ENCODE data around the gene FBLN2.

Gene FBLN2

GRCh38 chr3:13596426-13597205 is 47.7 kb downstream of the FBLN2 start:
- no peak for DNase-seq (ENCODE audit: low read depth in 1 of 2, low spot score in 1 of 2)
- TF ChIP-seq, protein P1, sequence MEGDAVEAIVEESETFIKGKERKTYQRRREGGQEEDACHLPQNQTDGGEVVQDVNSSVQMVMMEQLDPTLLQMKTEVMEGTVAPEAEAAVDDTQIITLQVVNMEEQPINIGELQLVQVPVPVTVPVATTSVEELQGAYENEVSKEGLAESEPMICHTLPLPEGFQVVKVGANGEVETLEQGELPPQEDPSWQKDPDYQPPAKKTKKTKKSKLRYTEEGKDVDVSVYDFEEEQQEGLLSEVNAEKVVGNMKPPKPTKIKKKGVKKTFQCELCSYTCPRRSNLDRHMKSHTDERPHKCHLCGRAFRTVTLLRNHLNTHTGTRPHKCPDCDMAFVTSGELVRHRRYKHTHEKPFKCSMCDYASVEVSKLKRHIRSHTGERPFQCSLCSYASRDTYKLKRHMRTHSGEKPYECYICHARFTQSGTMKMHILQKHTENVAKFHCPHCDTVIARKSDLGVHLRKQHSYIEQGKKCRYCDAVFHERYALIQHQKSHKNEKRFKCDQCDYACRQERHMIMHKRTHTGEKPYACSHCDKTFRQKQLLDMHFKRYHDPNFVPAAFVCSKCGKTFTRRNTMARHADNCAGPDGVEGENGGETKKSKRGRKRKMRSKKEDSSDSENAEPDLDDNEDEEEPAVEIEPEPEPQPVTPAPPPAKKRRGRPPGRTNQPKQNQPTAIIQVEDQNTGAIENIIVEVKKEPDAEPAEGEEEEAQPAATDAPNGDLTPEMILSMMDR (IDR thresholded peaks at IDR 0.05; ENCODE audit: insufficient read depth, low read length) = no peak
- no peak for TF ChIP-seq GABPA (IDR thresholded peaks at IDR 0.05; ENCODE audit: low read depth)
- no peak for TF ChIP-seq SPI1 (IDR thresholded peaks at IDR 0.05; ENCODE audit: borderline replicate concordance, low read depth)
- Histone ChIP-seq H3K27ac (replicated peaks) (no peak overlapping the region), H3K27me3 (ENCODE audit: insufficient read depth, poor library complexity, severe bottlenecking) (no peaks in the 10 kb centered on the region), H3K4me3 (replicated peaks; ENCODE audit: insufficient read depth, low read length) (no peak overlapping the region)

GRCh38 chr3:13597661-13598060 is 48.7 kb downstream of the FBLN2 start:
- Histone ChIP-seq H3K27me3 (ENCODE audit: insufficient read depth, poor library complexity, severe bottlenecking) (no peaks in the 10 kb centered on the region), H3K27ac (replicated peaks) (no peak overlapping the region), H3K4me3 (replicated peaks; ENCODE audit: insufficient read depth, low read length) (no peak overlapping the region)
- no peak for DNase-seq (ENCODE audit: low read depth in 1 of 2, low spot score in 1 of 2)
- TF ChIP-seq, protein P2, sequence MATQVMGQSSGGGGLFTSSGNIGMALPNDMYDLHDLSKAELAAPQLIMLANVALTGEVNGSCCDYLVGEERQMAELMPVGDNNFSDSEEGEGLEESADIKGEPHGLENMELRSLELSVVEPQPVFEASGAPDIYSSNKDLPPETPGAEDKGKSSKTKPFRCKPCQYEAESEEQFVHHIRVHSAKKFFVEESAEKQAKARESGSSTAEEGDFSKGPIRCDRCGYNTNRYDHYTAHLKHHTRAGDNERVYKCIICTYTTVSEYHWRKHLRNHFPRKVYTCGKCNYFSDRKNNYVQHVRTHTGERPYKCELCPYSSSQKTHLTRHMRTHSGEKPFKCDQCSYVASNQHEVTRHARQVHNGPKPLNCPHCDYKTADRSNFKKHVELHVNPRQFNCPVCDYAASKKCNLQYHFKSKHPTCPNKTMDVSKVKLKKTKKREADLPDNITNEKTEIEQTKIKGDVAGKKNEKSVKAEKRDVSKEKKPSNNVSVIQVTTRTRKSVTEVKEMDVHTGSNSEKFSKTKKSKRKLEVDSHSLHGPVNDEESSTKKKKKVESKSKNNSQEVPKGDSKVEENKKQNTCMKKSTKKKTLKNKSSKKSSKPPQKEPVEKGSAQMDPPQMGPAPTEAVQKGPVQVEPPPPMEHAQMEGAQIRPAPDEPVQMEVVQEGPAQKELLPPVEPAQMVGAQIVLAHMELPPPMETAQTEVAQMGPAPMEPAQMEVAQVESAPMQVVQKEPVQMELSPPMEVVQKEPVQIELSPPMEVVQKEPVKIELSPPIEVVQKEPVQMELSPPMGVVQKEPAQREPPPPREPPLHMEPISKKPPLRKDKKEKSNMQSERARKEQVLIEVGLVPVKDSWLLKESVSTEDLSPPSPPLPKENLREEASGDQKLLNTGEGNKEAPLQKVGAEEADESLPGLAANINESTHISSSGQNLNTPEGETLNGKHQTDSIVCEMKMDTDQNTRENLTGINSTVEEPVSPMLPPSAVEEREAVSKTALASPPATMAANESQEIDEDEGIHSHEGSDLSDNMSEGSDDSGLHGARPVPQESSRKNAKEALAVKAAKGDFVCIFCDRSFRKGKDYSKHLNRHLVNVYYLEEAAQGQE (IDR thresholded peaks at IDR 0.05; ENCODE audit: insufficient replicate concordance, low read depth) = no peak
- no peak for TF ChIP-seq SPI1 (IDR thresholded peaks at IDR 0.05; ENCODE audit: borderline replicate concordance, low read depth)
- TF ChIP-seq GABPA (IDR thresholded peaks at IDR 0.05; ENCODE audit: low read depth) = no peak
- TF ChIP-seq, protein P1 (IDR thresholded peaks at IDR 0.05; ENCODE audit: insufficient read depth, low read length) = no peak
- no peak for TF ChIP-seq POLR2AphosphoS5 (IDR thresholded peaks at IDR 0.05; ENCODE audit: low read depth)

- H3K27ac ChIP-seq (replicated peaks) = no peak overlapping the region
- no peak for DNase-seq (ENCODE audit: low read depth in 1 of 2, low spot score in 1 of 2)
- H3K27me3 ChIP-seq (ENCODE audit: insufficient read depth, poor library complexity, severe bottlenecking) = no peaks in the 10 kb centered on the region
- TF ChIP-seq GABPA (IDR thresholded peaks at IDR 0.05; ENCODE audit: low read depth) (no peak), POLR2AphosphoS5 (IDR thresholded peaks at IDR 0.05; ENCODE audit: low read depth) (no peak), SPI1 (IDR thresholded peaks at IDR 0.05; ENCODE audit: borderline replicate concordance, low read depth) (no peak)
- TF ChIP-seq, protein P2 (IDR thresholded peaks at IDR 0.05; ENCODE audit: insufficient replicate concordance, low read depth) = no peak
- TF ChIP-seq, protein P1 (IDR thresholded peaks at IDR 0.05; ENCODE audit: insufficient read depth, low read length) = no peak
- no peak overlapping the region for H3K4me3 ChIP-seq (replicated peaks; ENCODE audit: insufficient read depth, low read length)
Measured at GRCh38 chr3:13598201-13598600, 49.3 kb downstream of the FBLN2 start.

All from HL-60 (cell line).